Chondrocyte (in vitro differentiated cells): Measurements from ENCODE around the gene NR2F1-AS1. TPM values are rescaled to one million over a fixed set of nuclear protein-coding genes. Genes with fewer than 3 reads are reported as not detected.

ENCODE experiments used
- DNase-seq: peaks from one replicate; pipeline ENCODE4 v3.0.0; 2021; ENCODE audit warnings: mixed read lengths, low spot score
- H3K27ac Mint-ChIP-seq: one replicate; pipeline ENCODE4 v1.8.0; 2021; ENCODE audit warnings: mild to moderate bottlenecking, moderate library complexity, mixed read lengths; ENCODE audit not compliant: unreplicated experiment
- H3K27me3 Mint-ChIP-seq: 2 replicates; pipeline ENCODE4 v1.8.0; 2021; ENCODE audit warnings: low read depth, mixed read lengths
- H3K36me3 Mint-ChIP-seq: 2 replicates; pipeline ENCODE4 v1.8.0; 2021; ENCODE audit warnings: low read depth, mixed read lengths
- H3K4me1 Mint-ChIP-seq: 2 replicates; pipeline ENCODE4 v1.8.0; 2021; ENCODE audit warnings: low read depth, mild to moderate bottlenecking, mixed read lengths
- H3K4me3 Mint-ChIP-seq: one replicate; pipeline ENCODE4 v1.8.0; 2021; ENCODE audit warnings: mild to moderate bottlenecking, moderate library complexity, mixed read lengths; ENCODE audit not compliant: unreplicated experiment
- H3K9me3 Mint-ChIP-seq: 2 replicates; pipeline ENCODE4 v1.8.0; 2021; ENCODE audit warnings: low read depth, mixed read lengths
- CTCF ChIP-seq: fragments of 200-600 bp; sonication (generic); IDR thresholded peaks from 2 replicates; pipeline ENCODE4 v1.5.0; 2021; ENCODE audit warnings: antibody characterized with exemption, mild to moderate bottlenecking, moderate library complexity
- total RNA-seq: library from RNA; stranded (reverse); gene quantifications from 3 replicates; pipeline ENCODE4 v1.2.1, GENCODE V29; 2021

The NR2F1-AS1 gene
- total RNA-seq, 1 donor from 2014 or later, result 16.2 TPM

DNA sequence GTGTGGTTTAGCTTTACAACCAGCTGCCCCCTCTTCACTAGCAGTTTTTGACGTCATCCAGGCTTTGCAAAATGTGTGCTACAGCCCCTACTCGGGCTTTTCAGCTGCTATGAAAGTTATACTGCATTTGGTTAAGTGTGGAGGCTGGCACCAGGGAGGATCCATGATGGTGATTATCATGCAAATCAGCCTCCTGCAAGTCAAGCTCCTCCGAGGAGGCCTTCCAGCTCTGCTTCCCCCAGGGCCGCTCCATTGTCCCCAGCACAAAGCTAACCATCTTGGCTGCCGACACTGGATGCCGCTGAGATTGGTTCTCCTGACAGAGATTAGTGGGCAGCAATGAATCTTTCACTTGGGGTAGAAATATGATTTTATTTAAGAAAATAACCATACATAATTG is 159.6 kb downstream of the NR2F1-AS1 start:
- Mint-ChIP-seq H3K36me3 (no peaks in the 10 kb centered on the region), H3K4me1 (no peaks in the 10 kb centered on the region), H3K27ac (no peak overlapping the region), H3K27me3 (no peaks in the 10 kb centered on the region), H3K4me3 (no peak overlapping the region), H3K9me3 (no peaks in the 10 kb centered on the region)
- no peak for TF ChIP-seq CTCF
- DNase-seq, result no peak

DNA sequence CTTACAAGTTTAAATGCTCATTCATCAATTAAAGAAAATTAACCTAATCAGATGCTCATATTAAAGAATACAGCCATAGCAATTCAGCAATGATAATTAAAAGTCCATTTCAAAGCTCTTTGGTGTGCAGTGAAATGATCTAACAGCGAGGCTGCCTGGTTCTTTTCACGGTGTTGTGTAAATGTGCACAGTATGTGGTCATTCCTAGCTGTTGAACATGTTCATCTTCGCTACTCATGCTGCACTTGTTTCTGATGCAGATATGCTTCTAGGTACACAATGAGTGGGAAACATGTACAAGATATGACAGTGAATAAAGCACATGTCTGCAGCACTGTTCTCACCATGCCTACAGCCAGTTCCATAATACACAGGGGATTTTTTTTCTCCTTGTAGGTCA is 163.5 kb downstream of the NR2F1-AS1 start:
- Mint-ChIP-seq H3K4me1 (no peaks in the 10 kb centered on the region), H3K36me3 (no peaks in the 10 kb centered on the region), H3K4me3 (no peak overlapping the region), H3K9me3 (no peaks in the 10 kb centered on the region), H3K27ac (no peak overlapping the region), H3K27me3 (no peaks in the 10 kb centered on the region)
- DNase-seq, result no peak
- TF ChIP-seq CTCF, result no peak

- no peaks in the 10 kb centered on the region for H3K4me1 Mint-ChIP-seq
- no peak overlapping the region for H3K4me3 Mint-ChIP-seq
- TF ChIP-seq CTCF, result no peak
- DNase-seq, result no peak
- H3K9me3 Mint-ChIP-seq, result no peaks in the 10 kb centered on the region
- no peak overlapping the region for H3K27ac Mint-ChIP-seq
- H3K27me3 Mint-ChIP-seq, result no peaks in the 10 kb centered on the region
- H3K36me3 Mint-ChIP-seq, result no peaks in the 10 kb centered on the region
Observed at GRCh38 chr5:93415819-93416218, 165.2 kb downstream of the NR2F1-AS1 start.

- no peak for DNase-seq
- no peaks in the 10 kb centered on the region for H3K4me1 Mint-ChIP-seq
- no peak for TF ChIP-seq CTCF
- no peaks in the 10 kb centered on the region for H3K27me3 Mint-ChIP-seq
- no peak overlapping the region for H3K4me3 Mint-ChIP-seq
- H3K27ac Mint-ChIP-seq, result no peak overlapping the region
- no peaks in the 10 kb centered on the region for H3K36me3 Mint-ChIP-seq
- H3K9me3 Mint-ChIP-seq, result no peaks in the 10 kb centered on the region
Observed at GRCh38 chr5:93411716-93412115, 169.3 kb downstream of the NR2F1-AS1 start.

GRCh38 chr5:93409691-93410090 is 171.3 kb downstream of the NR2F1-AS1 start:
- Mint-ChIP-seq H3K4me1 (no peaks in the 10 kb centered on the region), H3K27me3 (no peaks in the 10 kb centered on the region), H3K4me3 (no peak overlapping the region), H3K36me3 (no peaks in the 10 kb centered on the region), H3K9me3 (peaks cover 7% of the 10 kb centered on the region), H3K27ac (no peak overlapping the region)
- TF ChIP-seq CTCF, result no peak
- no peak for DNase-seq
